Activated CD4-positive, alpha-beta T cell treated with anti-CD3 and anti-CD28 coated beads for 1 hour (primary cell): ENCODE results near the gene SYNE3.
"Not testable (repeated sequence)": the region's sequence is repeated elsewhere in the genome, so short reads cannot be mapped to it uniquely, and the experiment has no call there.

ENCODE experiments used
- DNase-seq: peaks from one replicate; pipeline ENCODE4 v3.0.0-alpha.2; 2020

The SYNE3 gene

DNA sequence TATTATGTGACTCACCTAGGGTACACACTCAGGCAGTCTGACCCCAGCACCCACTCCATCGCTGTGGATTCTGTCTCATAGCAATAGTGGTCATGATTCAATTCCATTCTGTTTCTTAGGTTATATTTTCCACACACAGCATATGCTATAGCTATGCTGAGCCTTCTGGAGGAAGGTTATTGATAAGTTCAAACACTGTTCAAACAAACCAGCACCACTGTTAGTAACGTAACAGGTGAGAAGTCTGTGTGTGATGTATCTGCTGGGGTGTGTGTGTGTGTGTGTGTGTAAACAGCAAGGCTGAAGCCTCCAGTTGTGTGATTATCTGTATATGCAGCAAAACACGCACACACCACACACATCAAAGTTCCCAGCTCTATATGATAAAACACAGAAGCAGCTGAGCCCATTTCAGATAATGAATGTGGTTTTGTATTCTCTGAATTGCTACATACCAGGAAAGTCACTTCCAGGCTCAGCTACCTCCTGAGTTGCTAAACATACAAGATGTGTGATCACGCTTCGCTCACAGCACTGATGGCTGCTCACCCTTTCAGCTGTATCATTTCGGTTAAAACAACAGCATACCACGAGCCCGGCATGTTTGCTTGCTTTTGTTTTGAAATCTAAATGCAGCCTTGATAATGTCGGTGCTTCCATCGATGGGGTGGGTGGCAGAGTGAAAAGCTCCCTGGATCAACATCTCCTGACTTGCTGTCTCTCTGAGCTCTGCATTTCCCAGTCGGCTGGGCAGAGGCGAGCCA lies 6.8 kb upstream of the SYNE3 start:
- DNase-seq, result no peak

DNA sequence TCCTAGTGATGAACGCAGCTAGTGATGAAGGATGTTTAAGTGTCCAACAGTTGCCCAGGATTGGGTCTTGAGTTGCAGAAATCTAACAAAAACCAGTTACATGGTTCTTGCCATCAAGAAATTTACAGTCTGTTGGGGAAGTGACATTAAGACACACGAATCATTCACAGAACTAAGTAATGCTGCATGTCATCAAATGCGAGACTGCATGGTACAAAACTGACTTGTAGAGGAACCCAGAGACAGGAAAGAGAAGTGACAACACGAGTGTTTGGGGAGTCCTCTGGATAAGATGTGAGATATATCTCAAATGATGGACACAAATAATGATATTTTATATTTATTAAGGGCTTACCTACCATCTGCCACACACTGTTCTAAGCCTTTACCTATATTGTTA lies 6.1 kb upstream of the SYNE3 start:
- no peak for DNase-seq

DNA sequence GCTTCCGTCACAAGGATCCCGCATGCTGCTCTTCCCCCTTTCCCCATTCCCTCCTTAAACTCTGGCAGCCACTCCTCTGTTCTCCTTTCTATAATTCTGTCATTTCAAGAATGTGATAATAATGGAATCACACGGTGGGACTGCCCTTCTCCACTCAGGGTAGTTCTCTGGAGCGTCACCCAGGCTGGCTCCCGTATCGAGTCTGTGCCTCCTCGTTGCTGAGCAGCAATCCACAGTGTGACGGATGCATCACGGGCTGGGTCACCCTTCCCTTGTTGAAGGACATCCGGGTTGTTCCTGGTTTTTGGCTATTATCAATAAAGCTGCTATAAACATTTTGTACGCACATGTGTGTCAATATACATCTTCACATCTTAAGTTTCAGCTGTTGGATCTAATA lies 5.7 kb upstream of the SYNE3 start:
- no peak for DNase-seq

DNA sequence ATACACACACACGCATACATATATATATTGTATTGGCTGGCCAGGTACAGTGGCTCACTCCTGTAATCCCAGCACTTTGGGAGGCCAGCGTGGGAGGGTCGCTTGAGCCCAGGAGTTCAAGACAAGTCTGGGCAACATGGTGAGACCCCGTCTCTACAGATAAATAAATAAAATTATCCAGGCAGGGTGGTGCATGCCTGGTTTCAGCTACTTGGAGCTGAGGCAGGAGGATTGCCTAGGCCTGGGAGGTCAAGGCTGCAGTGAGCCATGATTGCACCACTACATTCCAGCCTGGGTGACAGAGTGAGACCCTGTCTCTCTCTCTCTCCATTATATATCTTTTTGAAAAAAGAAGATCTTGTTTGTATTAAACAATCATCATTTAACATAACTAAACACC lies 4.6 kb upstream of the SYNE3 start:
- no peak for DNase-seq

DNA sequence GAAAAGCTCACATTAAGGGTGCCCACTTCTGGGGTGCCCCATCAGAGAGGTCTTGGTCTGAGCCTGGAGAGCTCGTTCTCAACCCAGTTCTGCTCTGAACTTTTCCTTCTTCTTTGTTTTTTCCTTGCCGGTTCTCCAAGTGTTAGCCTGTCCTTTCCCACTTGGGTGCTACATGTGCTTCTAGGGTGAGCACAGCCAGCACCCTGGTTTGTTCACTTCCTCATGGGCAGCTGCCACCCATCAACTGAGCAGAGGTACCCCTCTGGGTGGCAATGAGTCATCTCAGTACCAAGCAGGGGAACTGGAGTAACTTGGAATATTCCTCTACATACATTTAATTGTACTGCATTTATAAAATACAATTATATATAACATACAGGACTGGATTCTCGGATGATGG lies 3.9 kb upstream of the SYNE3 start:
- no peak for DNase-seq

DNA sequence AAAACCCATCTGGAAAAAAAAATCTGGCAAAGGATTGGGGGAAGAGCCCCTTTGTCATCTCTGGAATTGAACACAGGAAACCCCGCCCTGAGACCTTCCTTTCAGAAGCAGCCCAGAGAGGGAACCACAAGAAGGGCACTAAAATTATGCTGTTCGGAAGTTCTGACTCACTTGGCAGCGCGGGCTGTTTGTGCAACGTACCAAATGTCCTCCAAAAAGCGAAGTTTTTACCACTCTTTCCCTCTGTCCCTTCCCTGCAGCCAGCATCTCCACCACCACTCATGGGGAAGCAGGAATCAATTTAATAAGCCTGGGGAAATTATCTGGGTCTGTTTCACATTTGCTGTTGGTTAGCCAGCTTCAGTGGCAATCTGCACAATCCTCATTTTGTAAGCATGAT lies 3.2 kb upstream of the SYNE3 start:
- peak; percentile 59 for DNase-seq

DNA sequence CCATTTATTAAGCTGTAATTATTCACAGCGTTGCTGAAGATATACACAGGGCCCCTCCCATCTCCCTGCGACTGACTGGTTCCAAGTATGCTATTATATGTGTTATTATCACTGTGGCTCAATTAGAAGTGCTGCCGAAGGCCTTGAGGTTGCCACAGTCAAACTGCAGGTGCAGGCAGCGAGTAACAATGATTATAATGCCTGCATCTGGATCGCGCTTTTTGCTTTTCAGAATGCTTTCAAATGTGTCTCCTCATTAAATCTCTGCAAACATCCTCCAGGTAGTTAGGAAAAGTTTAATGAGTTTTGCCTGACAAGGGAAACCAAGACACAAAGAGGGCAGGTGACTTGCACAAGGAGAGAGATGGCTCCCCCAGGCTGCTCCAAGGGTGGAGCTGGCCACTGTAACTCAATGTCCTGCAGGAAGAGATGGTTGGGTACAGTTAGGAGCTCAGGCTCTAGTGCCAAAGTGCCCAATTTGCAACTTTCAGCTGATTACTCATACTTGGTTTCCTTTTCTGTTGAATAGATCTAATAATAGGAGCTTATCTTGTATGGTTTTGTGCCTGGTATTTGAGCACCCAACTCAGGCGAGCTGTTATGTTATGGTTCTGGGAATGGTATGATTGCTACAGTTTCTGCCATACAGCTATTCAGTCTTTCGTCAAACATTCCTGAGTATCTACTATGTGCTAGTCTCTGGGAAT lies 1.7 kb upstream of the SYNE3 start:
- no peak for DNase-seq

DNA sequence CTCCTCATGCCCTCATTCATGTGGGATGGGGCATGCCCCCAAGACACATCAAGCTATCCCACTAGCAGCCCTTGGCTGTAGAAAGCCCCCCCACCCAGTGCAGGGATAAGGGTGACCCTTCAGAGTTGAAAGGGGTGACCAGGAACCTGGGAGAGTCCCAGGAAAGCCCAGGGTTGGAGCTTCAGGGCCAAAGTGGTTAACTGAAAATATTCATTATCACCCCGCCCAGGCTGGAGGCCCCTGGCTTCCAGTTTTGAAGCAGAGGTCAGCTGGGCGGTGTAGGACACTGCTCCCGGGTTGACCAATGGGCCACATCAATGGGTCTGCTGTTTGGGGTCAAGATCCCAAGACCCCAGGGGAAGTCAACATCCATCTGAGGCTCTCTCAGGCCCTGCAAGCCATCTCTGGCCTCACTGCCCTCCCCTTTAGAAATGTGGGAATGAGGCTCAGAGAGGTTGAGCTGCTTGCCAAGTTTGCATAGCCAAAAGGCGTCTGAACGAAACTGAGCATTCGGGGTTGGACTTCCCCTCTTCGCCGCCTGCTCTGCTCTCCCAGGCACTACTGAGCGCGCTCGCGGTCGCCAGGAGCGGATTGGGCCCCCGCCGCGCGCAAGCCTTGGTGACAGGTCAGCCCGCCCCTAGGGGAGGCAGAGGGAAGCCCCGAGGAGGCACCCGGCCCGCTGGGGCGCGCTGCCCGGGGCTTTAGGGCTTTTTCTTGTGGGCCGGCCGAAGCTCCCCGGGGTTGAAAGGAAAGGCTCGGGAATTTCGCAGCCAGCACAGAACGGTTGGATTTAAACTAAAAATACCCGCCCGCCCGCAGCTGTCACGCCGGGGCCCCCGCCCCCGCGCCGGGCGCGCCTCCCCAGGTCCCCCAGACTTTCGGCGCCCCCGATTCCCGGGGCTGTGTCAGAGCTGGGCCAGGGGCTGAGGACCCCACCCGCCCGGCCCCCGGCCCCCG lies 576 bp downstream of the SYNE3 start:
- DNase-seq, result peak; percentile 71

DNA sequence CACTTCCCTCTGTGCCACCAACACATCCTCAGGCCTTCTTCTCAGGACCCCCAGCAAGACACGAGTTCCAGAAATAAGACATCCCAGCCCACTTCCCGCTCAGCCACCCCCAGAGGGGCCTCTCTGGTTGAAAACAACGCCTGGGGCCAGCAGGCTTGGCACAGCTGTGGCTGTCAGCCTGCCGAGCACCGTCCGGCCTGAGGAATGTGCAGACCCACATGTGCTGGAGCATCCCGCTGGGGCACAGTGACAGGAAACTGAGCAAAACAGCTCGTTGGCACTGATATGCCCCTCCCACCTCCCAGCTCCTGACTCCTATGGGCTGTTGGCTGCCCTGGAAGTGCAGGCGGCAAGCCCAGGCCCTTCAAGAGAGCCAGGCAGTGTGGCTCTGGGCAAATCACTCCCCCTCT lies 1.4 kb downstream of the SYNE3 start:
- no peak for DNase-seq

DNA sequence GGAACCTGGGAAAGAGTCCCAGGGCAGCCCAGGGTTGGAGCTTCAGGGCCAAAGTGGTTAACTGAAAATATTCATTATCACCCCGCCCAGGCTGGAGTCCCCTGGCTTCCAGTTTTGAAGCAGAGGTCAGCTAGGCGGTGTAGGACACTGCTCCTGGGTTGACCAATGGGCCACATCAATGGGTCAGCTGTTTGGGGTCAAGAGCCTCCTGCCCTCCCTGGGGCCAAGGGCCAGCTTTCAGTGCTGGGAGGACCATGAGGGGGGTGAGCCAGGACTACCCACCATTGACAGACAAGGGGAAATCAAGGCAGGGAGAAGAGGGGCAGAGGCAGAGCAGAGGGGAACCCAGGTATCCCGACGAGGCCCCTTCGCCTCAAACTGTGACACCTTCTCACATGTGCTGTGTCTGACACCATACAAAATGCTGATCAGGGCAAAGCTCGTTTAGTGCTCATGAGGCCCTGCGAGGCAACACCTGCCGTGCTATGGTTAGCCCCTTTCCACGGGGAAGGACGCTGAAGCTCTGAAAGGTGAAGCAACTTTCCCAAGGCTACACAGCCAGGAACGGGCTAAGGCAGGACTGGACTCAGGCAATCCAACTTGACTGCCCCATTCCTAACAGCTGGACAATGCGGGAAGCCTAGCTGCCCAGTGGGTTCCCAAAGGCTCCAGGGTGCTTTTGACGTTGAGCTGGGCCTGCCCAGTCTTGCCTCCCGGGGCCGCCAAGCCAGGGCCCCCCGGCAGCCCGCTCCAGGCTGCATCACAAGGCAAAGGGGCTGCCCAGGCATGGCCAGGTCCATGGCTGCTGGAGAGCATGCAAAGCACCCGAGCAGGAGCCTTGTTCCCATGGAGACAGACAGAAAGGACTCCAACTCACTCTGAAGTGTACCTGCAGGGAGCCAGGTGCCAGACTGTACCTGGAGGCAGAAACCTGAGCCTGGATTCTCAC lies 2.0 kb downstream of the SYNE3 start:
- no peak for DNase-seq

DNA sequence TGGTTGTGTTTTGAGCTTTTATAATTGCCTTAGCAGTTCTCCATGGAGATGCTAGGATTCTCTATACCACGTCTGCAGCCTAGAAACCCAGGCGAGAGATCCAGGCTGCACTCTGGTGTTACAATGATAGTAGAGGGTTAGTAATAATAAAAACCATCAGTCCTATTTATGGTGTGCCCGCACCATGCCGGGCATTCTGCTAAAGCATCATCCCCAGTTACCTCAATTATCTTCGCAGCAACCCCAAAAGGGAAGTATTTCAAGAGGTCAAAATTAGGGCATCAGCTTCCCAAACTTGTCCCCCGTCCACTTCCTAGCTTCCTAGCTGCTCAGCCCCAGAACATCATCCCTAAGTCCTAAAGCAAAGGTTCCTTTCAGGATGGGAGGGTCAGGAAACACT lies 3.2 kb downstream of the SYNE3 start:
- no peak for DNase-seq

DNA sequence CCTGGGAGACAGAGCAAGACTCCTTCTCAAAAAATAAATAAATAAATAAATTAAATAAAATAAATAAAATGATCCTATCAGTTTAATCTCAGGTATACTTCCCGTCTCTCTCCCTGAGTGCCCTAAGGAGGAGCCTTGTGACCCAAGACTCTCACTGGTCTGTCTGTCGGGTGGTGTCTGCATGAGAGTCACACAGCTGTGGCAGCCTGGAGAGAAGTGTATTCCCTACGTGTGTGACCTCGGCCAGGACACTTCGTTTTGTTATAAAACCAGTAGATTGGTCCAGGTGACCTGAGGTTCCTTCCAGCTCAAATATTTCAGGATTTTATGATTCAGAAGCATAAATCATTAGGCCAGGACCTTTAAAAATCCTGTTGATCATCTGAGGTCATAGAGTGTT lies 4.8 kb downstream of the SYNE3 start:
- no peak for DNase-seq

DNA sequence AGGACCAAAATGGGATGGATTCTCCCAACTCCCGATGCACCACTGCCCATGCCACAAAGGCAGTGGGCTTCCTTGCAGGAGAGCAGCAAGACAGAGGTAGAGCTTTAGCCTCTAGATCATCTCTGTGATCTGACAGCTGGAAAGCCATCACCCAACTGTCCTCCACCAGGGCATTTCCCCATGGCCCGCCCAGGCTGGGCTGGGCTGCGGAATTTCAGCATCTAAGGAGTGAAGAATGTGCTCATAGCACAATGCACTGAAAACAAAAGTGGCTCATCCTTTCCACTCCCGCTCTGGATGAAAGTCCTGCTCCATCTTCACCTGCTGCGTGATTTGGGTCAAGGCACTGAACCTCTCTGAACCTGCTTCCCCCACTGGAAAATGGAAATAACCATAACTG lies 5.6 kb downstream of the SYNE3 start:
- DNase-seq, result no peak

DNA sequence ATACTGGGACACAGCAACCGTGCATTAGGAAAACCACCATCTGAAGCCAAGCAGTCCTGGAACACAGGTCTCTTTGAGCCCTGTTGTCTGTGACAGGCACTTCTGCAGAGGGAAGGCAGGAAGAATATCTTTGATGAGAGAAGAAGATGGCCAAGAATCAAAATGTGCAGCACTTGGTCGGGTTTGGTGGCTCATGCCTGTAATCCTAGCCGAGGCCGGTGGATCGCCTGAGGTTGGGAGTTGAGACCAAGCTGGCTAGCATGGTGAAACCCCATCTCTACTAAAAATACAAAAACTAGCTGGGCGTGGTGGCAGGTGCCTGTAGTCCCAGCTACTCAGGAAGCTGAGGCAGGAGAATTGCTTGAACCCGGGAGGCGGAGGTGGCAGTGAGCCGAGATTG lies 6.1 kb downstream of the SYNE3 start:
- DNase-seq, result not testable (repeated sequence)

DNA sequence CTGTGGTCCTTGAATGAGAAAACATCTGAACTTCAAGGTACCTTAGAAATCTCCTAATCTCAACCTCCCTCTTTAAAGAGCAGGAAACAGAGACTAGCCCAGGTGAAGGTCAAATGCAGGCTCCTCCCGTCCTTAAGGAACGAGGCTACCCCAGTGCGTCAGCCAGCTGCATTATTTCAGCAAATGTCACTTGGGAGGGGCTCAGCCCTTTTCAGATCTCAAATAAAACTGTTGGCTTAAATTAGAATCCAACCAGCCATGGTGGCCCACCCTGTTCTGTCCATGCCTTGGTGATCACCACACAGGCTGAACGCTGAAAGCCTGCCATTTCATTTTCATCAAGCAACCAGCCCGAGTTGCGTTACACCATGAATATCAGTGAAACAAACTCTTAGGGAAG lies 7.0 kb downstream of the SYNE3 start:
- DNase-seq, result no peak

DNA sequence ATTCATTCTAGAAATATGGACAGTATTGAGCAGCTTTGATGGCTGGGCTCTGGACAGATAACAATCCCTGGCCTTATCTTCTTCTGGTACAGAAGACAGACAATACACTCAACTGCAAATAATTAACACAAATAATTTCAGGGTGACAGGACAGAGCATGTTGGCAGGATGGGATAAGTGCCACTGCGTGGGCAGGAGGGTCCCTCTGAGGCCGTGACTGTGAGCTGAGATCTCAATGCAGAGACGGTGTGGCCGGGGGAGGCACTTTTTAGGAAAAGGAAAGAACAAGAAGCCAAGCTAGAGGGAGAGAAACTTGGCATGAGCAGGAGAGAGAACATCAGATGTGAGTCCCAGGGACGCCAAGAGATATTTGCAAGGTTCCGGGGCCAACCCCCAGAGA lies 8.1 kb downstream of the SYNE3 start:
- no peak for DNase-seq

DNA sequence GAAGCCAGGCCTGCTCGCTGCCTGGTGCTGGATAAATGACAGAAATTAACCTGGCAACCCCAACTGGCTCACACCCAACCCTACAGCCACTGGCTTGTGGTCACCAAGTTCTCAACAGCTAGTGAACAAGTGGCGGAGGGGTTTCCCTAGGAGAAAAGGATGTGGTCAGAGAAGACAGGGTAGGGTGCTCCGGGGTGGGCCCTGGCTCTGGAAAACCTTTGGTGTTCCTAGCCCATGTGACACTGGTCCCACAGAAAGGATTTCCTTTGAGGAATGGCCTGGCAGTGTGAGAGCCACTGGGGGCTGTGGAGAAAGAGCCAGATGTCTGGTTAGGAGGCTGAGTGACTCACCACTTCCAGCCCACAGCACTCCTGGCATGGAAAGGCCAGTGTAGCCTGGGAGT lies 8.7 kb downstream of the SYNE3 start:
- DNase-seq, result no peak

DNA sequence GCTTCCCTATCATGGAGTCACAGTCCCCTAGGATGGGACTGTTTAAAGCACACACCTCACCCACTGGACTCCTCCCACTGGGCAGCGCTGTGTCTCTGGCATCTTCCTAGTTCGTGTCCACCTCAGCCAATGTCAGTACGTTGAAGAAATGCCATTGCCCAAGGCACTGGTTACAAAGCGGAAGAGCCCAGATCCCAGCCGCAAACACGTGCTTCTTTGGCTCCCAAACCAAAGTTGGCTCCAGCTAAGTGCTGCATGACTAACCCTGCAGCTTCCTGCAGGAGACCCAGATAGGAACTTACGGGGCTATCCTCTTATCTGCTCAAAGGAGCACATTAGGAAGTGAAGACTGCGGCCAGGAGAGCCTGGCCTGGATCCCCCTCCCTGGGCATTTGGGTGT lies 9.3 kb downstream of the SYNE3 start:
- no peak for DNase-seq

DNA sequence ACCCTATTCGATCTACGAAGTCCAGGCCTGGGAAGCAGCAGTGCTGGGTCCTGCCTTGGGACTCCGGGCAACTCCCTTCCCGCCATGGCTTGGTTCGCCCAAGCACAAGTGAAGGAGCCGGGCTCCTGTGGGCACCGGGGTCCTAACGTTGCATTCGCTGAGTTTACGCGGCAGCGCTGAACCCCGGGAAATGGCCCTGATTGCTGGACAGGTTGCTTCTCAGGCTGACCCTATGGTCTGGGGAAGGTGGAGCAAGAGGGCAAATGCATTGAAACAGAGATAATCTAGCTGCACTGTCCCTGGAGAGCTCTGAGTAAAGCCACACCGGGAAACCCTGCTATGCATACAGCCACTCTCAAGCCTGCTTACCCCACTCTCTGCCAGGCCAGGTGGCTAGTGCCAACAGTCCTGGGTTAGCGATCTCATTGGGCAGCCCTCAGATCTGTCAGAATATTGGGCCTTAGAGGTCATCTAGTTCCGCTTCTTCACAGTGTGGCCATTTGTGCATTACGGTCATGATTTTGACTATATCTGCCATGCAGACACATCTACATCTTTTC lies 11.3 kb downstream of the SYNE3 start:
- no peak for DNase-seq

DNA sequence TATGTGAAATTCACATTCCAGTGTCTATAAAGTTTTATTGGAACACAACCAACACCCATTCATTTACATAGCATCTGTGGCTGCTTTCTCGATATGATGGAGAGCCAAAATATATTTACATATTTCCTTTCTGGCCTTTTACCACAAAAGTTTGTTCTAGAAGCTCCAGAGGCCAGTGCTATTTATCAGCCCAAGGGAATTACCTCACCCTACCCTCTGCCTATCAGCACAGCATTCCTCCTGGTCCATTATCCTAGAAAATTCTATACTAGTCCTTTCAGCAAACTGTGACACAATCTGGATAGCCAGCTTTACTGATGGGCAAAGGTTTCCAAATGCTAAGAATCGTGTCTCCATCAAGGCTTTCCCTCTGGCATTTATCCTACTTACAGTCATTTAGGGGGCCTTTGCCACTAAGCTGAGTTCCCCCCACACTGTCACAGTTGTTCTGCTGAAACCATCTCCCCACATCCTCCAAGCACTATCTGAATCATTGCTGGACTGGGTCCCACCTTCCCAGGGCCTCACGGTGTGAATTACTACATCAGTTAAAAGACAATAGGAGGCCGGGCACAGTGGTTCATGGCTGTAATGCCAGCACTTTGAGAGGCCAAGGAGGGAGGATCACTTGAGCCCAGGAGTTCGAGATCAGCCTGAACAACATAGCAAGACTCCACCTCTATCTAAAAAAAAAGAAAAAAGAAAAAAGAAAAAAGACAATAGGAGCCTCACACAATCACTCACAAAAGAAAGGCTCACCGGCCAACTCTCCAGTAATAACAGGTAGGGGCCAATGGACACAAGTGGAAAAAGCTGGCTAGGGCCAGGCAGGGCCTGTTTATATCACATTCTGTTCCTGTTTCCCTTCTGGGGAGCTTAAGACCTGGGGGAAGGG lies 12.1 kb downstream of the SYNE3 start:
- no peak for DNase-seq
